GM18909 (cell line): ENCODE data around the gene FCN2.

Source experiments
- ATAC-seq: cut with Tn5 transposase; IDR thresholded peaks from one replicate; pipeline ENCODE4 v1.9.1; 2021; ENCODE audit warnings: mild to moderate bottlenecking; ENCODE audit not compliant: unreplicated experiment, poor library complexity

The FCN2 gene

DNA sequence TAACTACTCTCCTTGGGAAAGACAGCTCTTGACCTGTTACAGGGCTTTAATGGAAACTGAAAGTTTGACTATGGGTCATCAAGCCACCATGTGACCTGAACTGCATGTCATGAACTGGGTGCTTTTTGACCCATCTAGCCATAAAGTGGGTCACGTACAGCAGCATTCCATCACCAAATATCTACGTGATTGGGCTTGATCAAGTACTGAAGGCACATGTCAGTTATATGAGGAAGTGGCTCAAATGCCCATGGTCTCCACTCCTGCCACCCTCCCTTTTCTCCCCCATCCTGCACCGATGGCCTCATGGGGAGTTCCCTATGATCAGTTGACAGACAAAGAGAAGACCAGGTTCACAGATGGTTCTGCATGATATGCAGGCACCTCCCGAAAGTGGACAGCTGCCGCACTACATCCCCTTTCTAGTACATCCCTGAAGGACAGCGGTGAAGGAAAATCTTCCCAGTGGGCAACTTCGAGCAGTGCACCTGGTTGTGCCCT, 44.5 kb downstream of the FCN2 start:
- ATAC-seq, result no peak

DNA sequence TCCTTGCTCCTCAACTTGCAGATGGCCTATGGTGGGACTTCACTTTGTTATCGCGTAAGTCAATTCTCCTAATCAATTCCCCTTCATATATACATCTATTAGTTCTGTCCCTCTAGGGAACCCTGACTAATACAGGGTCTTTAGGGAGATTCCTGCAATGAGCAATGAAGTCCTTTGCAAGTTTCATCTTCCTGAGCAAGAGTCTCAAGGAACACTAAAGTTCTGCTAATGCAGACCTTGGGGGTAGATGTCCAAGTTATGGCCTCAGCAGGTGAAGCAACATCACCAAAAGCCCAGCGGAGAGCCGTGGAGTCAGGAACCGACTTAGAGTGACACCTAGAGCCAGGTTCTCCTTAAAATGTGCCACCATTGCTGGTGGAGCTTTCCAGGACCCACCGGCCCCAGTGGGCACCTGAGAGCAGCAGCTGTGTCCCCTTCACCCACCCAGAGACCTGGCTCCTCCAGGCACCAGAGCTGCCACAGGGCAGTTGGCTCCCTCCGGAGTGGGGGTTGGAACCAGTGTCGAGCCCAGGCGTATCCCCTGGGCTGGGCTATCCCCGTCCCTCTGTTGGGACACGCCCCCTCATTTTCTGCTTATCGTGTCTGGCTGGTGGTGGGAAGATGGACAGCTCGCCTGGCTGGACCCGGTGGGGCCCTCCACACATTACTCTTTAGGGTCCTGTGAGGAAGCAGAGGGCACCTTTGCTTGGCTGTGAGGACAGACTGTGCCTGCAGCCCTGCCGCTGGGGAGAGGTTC, 48.0 kb downstream of the FCN2 start:
- ATAC-seq, result no peak

DNA sequence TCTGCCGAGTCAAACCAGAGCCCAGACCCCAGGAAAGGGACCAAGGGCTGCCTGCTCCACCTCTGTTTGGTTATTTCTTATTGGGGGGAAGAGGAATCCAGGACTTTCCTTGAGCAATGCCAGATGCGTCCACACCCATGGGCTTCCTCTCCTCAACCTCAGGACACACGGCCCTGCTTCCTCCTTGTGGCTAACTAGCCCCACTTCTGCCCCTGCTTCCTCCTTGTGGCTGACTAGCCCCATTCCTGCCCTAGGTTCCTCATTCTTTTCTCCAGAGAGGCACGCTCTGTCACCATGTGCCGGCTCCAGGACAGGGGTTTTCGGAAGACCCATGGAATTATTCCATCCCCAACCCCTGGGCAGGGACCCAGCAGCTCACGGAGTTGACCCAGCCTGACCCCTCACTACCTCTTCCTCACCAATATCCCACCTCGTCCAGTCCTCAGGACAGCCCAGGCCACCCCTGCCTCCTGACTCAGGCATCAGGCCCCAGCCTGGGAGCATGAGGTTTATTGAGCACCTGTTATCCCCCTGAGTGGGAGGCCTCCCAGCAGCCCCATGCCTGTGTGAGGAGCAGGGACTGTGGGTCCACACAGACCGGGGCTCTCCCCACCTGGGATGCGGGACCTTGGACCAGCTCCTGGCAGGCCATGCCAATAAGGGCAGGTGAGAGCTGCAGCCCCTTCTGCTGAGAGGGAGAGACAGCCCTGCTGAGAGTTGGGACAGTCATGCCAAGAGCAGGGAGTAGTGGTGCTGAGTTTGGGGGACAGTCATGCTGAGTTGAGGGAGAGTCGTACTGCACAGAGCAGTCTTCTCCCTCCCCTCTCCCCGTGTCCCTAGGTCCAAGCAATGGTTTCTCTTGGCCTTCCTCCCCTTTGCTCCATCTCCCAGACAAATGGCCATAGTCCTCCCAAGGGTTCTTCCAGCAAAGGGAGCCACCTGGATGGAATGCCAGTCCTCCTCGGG, 48.9 kb downstream of the FCN2 start:
- ATAC-seq, result no peak

DNA sequence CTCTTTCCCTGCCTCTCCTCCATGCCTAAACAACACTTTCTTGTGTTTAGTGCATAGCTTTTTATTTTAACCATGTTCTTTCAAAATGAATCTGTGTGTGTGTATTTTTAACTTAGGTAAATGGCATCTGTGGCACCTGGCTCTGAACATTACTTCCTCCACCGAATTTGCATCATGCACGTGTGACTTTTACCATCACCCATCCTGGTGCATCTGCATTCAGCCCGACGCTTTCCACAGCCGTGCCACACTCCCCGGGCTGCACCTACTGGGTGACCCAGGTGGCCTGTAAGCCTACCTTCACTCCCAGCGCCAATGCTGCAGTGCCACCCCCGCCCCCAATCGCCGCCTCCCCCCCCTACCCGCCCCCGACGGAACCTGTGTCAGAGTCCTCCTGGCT, 49.8 kb downstream of the FCN2 start:
- peak; percentile 61 for ATAC-seq

DNA sequence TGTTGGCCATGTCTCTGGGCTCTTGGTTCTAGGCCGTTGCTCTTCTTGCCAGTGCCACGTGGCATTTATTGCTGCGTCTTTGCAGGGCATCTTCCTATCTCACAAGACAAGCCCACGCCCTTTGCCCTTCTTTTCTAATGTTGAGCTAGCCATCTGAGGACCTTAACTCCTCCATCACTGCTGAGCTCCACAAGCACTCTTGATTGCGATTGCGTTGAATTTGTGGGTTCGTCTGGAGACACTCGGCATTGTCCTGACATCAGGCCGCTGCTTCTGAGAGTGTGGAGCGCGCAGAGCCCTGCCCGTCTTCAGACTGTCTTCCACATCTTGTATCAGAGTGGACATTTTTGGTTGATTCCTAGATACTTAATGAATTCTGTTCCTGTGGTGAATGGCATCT, 51.6 kb downstream of the FCN2 start:
- ATAC-seq, result no peak

DNA sequence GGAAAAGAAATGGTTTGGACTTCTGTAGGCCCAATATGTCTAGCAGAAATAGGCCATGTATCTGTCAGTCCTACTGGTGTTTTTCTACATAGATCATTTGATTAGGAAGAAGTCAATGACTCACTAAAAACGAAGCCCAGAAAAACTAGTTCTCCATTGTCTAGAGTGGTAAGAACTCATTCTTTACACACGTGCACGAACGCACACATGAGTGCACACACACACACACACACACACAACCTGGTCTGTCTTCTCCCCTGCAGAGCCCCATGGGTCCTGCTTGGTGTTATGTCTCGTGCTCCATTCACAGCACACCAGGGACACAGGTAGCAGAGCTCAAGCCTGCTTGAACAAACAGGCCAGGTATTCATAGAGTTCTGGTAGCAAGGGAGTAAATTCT, 52.0 kb downstream of the FCN2 start:
- ATAC-seq, result no peak

DNA sequence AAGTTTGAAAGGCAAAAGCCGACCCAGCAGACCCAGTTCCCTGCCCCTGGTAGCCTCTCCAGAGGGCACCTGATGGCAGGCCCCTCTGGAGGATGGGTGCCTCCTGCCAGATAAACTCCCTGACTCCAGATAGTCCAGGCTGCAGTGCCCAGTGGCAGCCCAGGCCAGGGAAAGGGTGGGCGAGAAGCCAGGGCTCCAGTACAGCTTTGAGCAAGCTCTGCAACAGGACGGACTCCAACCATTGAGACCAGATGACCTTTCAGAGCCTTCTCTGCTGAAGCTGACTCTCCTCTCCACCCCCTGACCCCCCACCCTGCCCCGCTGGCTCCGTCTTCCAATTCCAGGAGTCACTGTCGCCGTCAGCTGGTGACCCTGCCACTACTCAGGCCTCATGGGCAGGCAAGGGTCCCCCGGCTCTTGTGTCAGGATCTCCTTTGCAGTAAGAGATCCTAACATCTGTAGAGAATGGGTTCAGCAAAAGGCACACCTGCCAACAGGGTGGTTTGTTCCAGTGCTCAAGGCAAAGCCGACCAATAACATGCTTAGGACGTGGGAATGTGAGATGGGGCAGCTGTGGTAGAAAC, 52.6 kb downstream of the FCN2 start:
- ATAC-seq, result no peak

DNA sequence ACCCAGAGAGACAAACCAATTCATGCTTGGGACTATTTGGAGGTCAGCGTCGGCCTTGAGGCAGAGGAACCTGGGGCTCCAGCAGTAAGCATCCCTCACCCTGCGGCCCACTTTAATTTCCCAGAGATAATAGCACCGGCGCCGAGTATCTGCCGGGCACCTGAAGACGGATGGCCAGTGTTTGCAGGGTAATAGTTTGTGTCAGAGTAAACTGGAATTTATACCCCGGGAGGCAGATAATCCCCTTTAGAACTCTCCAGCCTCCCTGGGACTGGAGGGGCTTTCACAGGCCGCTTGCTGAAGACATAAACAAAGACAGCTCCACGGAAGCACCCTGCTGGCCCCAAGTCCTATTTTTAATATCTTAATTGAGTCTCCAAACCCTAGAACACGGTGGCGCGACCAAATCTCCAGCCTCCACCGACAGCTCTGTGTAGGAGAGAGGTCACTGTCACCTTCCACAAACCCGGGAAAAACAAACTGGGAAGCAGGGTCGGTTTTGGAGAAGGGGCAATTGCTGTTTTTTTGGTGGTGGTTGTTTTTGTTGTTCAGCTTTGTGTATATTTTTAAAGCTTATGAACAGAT, 54.5 kb downstream of the FCN2 start:
- ATAC-seq, result no peak

DNA sequence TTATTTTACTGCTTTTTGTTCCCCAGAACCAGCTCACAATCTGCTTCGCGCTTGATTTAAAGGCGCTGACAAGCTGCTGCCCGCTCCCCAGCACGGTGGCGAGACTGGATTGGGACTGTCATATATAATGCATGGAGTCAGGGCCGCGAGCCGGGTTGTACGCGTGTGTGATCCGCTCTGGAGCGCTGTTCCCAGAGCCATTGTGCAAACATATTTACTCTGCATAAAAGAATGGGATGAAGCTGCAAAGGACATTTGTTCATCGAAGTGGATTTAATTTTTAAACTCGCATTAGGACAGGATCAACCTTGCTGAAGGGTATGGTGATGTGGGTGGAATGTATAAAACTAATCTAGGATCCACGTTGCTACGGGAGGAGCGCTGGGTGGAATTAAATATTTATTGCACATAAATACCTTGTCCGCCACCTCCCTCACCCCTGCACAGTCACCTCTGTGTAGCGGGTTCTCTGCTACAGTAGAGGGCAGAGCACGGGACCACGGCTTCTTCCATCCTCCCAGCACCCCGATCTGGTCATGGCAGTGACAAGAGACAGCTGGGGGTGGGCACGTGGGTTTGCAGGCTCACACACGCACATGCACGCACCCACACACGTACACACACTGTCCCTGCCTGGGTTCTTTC, 55.2 kb downstream of the FCN2 start:
- ATAC-seq, result no peak

DNA sequence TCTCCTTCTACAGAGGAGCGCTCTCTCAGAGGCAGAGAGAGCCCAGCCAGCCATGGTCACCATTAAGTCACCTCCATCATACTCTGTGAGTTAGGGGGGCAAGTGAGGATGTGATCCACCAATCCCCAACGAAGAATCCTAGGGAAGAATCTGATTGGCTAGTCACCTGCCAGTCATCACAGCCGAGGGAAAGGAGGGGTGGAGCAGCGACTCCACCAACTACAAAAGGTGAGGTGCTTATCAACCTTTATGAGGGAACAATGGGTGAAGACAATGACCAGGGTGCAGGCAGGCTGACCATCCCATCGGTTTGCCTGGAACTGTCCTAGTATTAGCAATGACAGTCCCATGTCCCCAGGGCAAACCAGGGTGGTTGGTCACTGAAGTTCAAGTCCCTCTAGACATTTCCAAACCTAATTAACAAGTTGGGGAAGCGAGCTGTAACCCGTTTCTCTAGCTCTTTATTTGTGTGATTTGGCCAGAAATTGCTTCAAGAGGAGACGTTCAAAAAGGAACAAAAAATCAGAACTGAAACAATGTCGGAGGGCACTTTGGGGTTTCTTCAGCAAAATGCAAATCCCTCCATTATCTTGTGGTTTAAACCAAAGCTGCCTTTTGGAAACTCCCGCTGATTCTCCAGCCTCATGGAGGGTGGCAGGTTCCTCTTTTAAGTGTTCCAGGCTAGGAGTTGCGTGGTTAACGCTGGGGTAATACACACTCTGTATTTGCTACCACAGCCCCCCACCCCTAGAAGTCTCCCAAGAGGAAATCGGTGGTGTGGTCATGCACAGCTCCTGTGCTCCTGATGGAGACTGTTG, 55.9 kb downstream of the FCN2 start:
- no peak for ATAC-seq
